PC-3 (cell line): ENCODE measurements around the gene TXNDC11.

Experiments used
- EZH2 ChIP-seq: fragments of 300-600 bp; sonication (generic); IDR thresholded peaks from one replicate; pipeline ENCODE4 v1.6.1; 2017; ENCODE audit warnings: antibody characterized with exemption, mild to moderate bottlenecking, low read length; ENCODE audit not compliant: unreplicated experiment
- TF ChIP-seq, protein P1 (sequence below): fragments of 300-600 bp; sonication (generic); conservative IDR thresholded peaks from 2 replicates; pipeline ENCODE4 v1.5.1; 2017; ENCODE audit warnings: antibody characterized with exemption, low read depth, mild to moderate bottlenecking, low read length

DNA sequence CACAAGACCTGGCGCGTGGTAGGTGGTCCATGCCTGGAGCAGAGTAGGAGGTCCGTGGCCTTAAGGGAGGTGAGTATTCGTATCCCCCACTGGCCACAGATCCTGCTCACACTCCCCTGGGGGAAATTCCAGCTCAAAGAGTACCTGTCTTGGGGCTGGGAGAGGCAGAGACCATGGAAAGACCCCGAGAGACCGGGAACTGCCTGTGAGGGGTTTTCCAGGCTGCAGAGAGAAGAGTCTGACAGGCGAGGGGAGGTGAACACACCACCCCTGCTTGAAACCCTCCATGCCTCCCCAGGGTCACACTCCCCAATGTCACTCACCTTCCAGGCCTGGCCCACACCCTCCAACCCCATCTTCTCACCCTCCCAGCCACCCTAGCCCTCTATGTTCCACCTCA is 87.0 kb downstream of the TXNDC11 start:
- TF ChIP-seq, protein P1, sequence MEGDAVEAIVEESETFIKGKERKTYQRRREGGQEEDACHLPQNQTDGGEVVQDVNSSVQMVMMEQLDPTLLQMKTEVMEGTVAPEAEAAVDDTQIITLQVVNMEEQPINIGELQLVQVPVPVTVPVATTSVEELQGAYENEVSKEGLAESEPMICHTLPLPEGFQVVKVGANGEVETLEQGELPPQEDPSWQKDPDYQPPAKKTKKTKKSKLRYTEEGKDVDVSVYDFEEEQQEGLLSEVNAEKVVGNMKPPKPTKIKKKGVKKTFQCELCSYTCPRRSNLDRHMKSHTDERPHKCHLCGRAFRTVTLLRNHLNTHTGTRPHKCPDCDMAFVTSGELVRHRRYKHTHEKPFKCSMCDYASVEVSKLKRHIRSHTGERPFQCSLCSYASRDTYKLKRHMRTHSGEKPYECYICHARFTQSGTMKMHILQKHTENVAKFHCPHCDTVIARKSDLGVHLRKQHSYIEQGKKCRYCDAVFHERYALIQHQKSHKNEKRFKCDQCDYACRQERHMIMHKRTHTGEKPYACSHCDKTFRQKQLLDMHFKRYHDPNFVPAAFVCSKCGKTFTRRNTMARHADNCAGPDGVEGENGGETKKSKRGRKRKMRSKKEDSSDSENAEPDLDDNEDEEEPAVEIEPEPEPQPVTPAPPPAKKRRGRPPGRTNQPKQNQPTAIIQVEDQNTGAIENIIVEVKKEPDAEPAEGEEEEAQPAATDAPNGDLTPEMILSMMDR = no peak
- no peak for TF ChIP-seq EZH2
